ENCODE results near the gene DCDC2.
"Not testable (repeated sequence)": the region's sequence is repeated elsewhere in the genome, so short reads cannot be mapped to it uniquely, and the experiment has no call there.

Gene DCDC2

GRCh38 chr6:24219670-24220069 lies 138.2 kb downstream of the DCDC2 start:
- no peak for DNase-seq (ENCODE audit: low read depth)

DNA sequence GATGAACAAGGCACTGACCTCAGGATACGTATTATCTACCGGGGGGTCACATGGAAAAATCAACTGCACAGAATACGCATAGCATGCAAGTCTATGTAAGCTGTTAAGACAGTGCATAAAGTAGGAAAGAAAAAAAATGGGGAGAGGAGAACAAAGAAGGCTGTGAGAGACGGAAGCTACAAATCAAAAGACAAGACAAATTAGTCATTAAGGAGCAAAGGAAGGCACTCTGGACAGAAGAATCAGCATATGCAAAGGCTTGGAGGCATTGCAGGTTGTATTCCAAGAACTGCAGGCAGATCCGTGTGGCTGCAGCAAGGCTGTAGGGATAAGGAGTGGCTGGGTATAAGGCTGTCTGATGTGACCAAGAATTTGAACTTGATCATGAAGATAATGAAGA lies 142.9 kb downstream of the DCDC2 start:
- no peak for DNase-seq (ENCODE audit: low read depth)

DNA sequence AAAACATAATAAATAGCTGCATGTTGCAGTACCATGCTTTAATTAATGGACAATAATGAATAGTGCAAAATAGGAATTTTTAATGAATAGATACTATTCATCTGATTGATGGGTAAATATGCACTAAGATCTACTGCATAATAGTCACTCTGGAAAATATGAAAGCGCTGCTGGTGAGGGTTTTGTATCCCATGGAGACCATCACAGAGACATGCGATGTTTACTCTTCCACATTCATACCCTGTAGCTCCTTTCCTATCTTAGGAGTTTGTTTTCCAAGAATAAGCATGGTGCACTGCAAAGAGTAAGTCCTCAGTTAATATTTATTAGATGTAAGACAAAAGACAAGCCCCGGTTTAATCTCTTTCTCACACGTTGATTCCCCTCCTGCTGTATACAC lies 150.4 kb downstream of the DCDC2 start:
- no peak for DNase-seq (ENCODE audit: low read depth)

- DNase-seq (ENCODE audit: low read depth) = no peak
Measured at GRCh38 chr6:24205020-24205492, 152.8 kb downstream of the DCDC2 start.

GRCh38 chr6:24204113-24204512 lies 153.7 kb downstream of the DCDC2 start:
- not testable (repeated sequence) for DNase-seq (ENCODE audit: low read depth)

- no peak for DNase-seq (ENCODE audit: low read depth)
Measured at GRCh38 chr6:24197892-24198291, 160.0 kb downstream of the DCDC2 start.

- DNase-seq (ENCODE audit: low read depth) = no peak
Measured at GRCh38 chr6:24195836-24196597, 161.8 kb downstream of the DCDC2 start.

DNA sequence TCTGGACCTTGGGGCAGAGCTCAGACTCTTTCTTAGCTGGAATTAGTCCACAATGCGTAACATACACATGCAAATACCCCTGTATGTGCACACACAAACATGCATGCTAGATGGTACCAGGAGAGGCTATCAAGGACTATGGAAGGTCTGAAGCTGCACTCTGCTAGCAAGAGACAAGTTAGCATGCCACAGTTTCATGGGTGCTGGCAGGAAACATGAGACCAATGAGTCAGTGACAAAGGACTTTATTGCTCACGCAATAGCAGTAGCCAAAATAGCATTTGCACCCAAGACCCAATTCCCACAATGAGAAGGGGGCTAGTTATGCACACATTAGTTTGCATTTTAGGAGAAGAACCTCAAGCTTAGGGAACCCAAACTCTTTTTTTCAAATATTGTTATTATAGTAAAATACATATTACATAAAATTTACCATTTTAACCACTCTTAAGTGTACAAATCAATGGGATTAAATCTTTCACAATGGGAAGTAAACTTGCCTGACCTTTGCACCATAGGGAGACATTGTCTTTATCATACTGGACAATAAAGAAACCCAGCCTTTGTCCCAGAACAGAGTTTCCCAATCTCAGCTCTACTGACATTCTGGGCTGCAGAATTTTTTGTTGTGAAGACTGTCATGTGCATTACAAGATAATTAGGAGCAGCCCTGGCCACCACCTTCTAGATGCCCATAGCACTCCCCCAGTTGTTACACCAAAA lies 162.7 kb downstream of the DCDC2 start:
- DNase-seq (ENCODE audit: low read depth) = no peak

- no peak for DNase-seq (ENCODE audit: low read depth)
Measured at GRCh38 chr6:24193364-24193763, 164.5 kb downstream of the DCDC2 start.

DNA sequence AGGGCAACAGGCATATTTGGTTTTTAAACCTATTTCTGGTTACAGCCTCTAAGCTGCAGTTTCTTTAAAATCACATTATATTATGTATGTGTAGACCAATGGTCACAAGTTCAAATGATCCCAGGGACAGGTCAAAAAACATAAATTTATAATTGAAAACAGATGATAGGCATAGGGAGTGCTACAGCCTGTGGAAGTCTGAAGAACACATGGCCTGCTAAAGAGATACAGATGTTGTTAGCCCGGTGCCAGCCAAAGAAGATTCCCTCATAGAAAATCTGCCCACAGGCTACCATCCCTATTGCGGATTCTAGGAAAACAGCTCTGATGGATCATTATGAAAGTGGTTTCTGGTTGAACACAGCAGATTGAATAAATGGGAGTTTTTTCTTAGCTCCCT lies 166.5 kb downstream of the DCDC2 start:
- DNase-seq (ENCODE audit: low read depth) = no peak

DNA sequence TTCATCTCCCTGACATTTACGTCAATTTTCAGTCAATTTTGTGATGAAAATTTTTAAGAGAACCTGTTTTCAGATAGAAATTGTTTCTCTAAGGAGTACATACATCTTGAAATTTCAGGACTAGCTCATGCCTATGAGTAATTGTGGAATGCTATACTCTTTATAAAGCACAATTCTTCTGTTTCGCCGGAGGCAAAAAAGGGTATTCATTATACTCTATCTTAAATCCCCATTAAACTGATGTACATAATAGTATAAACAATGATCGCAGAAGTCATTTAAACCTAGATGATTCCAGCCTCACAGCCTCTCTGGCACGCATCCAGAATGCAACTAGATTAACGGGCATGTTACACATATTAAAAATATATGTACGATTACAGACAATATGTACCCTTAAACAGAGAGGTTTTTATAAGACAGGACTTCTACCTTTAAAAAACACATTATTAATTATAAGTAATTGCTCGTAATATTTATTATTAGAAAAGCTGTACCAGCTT lies 169.2 kb downstream of the DCDC2 start:
- DNase-seq (ENCODE audit: low read depth) = no peak

DNA sequence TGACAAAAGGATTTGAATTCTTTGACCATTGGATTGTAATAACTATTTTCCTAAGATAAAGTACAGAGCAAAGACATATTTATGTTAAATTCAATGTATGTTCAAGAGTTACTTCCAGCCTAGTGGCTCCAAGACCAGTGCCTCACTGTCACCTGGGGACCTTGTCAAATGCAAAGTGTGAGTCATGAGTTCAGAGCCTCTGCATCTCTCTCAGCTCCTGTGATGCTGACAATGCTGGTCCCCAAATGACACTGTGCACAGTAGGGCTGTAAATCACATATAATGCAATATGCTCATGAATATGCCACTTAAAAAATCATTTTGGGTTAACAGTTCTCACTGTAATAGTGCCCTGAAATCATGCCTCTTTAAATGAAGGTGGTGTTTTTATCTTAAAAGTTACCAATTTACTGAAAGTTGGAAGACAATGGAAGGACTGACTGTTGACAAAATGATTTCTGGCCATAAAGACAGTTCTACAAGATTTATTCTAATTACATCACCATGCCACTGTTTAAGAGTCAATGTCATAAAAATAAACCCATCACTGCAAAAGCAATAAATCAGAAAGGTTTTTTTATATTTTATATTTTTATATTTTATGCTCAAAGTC lies 169.8 kb downstream of the DCDC2 start:
- DNase-seq (ENCODE audit: low read depth) = no peak

DNA sequence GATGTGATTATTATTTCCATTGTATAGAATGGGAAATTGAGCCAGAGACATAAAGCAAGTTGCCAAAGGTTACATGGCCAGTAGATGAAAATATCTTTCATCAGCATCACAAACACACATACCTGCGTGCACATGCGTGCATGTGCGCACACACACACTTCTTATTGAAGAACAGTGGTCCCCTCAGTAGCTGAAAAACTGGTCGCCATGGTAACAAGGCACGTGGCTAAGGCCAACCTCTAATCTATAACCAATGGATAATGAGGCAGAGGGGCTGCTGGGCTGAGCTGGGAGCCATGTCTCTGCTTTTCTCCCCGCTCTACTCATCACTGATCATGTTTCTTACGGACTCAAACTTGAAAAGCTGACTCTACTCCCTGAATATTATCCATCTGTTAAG lies 171.5 kb downstream of the DCDC2 start:
- DNase-seq (ENCODE audit: low read depth) = no peak

DNA sequence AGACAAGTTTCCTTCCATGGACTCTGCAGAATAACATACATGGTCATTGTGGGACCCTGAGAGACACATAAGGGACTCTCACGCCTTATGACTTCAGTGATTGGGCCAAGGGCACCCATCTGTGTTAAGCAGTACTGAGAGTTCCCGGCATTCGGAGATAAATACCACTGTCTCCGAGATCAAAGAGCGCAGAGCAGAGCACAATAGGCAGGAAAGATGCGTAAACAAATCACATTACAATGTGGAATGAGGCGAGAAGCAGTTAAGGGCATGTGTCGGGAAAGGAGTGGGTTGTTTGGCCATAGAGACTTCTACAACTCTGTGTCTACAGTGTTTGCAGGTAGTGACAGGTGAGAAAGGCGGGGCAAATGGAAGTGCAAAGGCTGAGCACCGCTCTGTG lies 174.3 kb downstream of the DCDC2 start:
- no peak for DNase-seq (ENCODE audit: low read depth)

DNA sequence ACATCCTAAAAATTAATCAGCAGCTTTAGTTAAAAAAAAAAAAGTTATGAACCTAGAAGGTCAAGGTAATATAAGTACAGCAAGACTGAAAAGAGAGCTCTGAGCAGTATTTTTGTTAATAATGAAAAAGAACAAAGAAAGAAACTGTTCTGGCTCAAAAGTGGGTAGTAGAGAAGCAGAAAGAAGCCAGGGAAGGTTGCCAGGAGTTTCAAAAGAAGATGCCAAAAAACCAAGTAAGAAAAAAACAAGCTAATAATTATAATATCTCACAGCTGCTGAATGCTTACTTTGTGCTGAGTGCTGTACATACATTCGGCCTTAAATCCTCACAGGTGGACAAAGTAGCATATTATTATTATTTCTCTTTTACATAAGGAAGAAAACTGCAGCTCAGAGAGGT lies 200.0 kb downstream of the DCDC2 start:
- no peak for DNase-seq (ENCODE audit: low read depth)

- DNase-seq (ENCODE audit: low read depth) = no peak
Measured at GRCh38 chr6:24154121-24154520, 203.7 kb downstream of the DCDC2 start.

DNA sequence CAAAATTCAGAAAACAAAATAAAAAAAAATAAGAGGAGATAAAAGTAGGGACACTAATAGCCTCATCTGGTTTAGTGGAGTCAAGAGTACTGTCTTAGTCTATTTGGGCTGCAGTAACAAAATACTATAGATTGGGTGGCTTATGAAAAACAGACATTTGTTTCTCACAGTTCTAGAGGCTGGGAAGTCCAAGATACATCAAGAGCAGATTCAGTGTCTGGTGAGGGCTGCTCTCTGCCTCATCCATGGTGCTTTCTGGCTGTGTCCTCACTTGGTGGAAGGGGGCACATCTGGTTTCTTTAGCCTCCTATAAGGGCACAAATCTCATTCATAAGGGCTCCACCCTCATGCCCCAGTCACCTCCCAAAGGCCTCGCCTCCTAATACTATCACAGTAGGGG lies 205.8 kb downstream of the DCDC2 start:
- no peak for DNase-seq (ENCODE audit: low read depth)

DNA sequence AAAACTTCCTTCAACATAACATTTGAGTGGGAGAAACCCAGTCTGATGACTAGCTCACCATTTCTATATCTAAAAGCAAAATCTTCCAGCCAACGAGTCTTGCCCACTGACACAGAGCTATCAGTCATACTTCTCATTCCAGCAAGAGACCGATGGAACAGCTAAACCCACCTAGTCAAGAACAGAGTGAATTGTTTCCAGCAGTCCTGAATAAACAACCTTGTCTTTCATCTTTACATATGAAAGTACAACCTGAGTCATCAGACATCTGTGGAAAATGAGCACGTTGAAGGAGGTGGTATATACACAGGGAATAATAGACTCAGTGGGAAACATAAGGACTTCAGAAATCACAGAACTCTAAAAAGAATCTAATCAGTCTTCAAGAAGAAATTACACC lies 208.0 kb downstream of the DCDC2 start:
- DNase-seq (ENCODE audit: low read depth) = no peak

- no peak for DNase-seq (ENCODE audit: low read depth)
Measured at GRCh38 chr6:24149296-24149695, 208.6 kb downstream of the DCDC2 start.

DNA sequence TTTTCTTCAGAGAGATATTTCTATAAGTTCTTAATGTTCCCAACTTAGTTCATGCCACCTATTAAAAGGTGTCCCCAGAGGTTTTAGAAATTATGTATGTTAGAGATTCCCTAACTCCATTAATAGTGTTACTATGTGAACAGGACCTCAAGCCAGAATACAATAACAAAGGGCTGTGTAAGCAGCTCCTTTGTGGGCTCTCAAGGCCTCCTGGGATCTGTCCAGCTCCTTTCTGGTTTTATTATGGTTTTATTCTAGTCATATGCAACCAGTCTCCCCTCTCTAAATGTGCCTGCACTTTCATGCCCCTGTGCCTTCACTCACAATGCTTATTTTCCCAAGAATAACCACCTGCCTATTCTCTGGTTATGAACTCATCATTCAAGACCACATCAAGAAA lies 209.2 kb downstream of the DCDC2 start:
- DNase-seq (ENCODE audit: low read depth) = no peak

GRCh38 chr6:24148154-24148570 lies 209.7 kb downstream of the DCDC2 start:
- DNase-seq (ENCODE audit: low read depth) = no peak

DNA sequence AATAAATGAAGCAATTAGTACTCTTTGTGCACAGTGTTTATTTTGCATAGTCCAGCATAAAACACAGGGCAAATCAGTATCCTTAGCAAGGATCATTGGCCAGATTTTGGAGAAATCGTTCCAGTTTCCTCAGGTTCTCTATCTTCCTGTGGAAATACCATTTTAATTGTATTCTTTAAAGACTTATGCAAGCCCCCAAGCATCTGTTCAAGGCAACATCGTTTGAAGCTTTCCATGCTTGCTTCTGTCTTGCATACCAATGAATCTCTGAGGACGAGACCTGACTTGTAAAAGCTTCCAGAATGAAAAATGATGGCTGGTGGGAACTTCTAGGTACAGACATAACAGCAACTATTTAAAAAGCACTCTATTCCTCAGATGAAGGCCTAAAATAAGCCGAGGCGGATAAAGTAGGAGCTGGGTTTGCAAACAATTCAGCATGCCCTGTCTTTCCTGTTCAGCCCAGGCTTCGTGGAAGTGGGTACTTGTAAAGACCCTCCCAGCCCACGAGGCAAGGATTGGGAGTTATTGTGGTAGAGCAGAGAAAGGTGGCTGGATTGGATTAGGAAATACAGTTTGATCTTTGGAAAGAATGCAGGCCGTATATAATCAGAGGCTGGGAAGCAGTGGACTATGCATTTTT lies 210.2 kb downstream of the DCDC2 start:
- no peak for DNase-seq (ENCODE audit: low read depth)

Measured in stimulated activated CD8-positive, alpha-beta memory T cell treated with anti-CD3 and anti-CD28 coated beads, Interleukin-7, amount 100 ng/mL, for 24 hours (primary cell).